Mucosa of descending colon (tissue), 3 donors: ENCODE results near the gene ABCG2. TPM values are rescaled to one million over a fixed set of nuclear protein-coding genes. Genes with fewer than 3 reads are reported as not detected.
"Not testable (repeated sequence)": the region's sequence is repeated elsewhere in the genome, so short reads cannot be mapped to it uniquely, and the experiment has no call there.

Experiments used
- ATAC-seq: fragments of 200-7000 bp; cut with Tn5 transposase; one replicate; pipeline ENCODE4 v1.9.1; 2020; ENCODE audit warnings: mild to moderate bottlenecking, moderate library complexity
- DNase-seq, 3 donors: peaks; one replicate each; pipeline ENCODE4 v3.0.0-alpha.2; 2020
- H3K36me3 ChIP-seq: fragments of 200-600 bp; one replicate; pipeline ENCODE4 v1.8.0; 2021; ENCODE audit warnings: low read depth, mild to moderate bottlenecking
- H3K4me1 ChIP-seq: fragments of 200-600 bp; one replicate; pipeline ENCODE4 v1.8.0; 2021; ENCODE audit warnings: low read depth, mild to moderate bottlenecking
- H3K4me3 ChIP-seq: fragments of 200-600 bp; one replicate; pipeline ENCODE4 v1.8.0; 2021; ENCODE audit warnings: mild to moderate bottlenecking
- H3K9me3 ChIP-seq: fragments of 200-600 bp; one replicate; pipeline ENCODE4 v1.8.0; 2021; ENCODE audit warnings: mild to moderate bottlenecking
- CTCF ChIP-seq: fragments of 200-600 bp; IDR thresholded peaks from one replicate; pipeline ENCODE4 v1.8.0; 2022; ENCODE audit warnings: antibody characterized with exemption, mild to moderate bottlenecking
- intact Hi-C, 2 donors: fragments of 100-400 bp; cut with DNase I in 1 of 2; cut with micrococcal nuclease in 1 of 2; formaldehyde crosslinking; loops; one replicate each; pipeline versions ENCODE4 v1.11.0 to v1.11.1; 2022; cut with DNase I, micrococcal nuclease
- total RNA-seq, 3 donors: library from RNA; stranded (reverse); fragmentation: NEBNext Ultra II Directional in 2 of 3; extraction: Animal tissue kit (Norgen Biotek cat#: 25700) in 2 of 3; gene quantifications; one replicate each; pipeline versions ENCODE4 v1.2.1 to v1.2.4, GENCODE V29; 2021 to 2023
- donor health status: DM: no; HTN: no; CAD: no; lungs with moderate emphysema.
- donor health status: DM: no; HTN: no; CAD: no.
- donor health status: DM: no; HTN: yes; CAD: no.

The ABCG2 gene
- total RNA-seq, 3 donors from 2014 or later = 17.7 to 64.4 (median 59.4) TPM

- no peak overlapping the region for H3K4me3 ChIP-seq
- TF ChIP-seq CTCF = no peak
- intact Hi-C loops = no loop called here
- DNase-seq (no peak), ATAC-seq (no peak)
- no peaks in the 10 kb centered on the region for H3K36me3 ChIP-seq
- H3K4me1 ChIP-seq = peaks cover 19% of the 10 kb centered on the region
- no peaks in the 10 kb centered on the region for H3K9me3 ChIP-seq
Observed at GRCh38 chr4:88112856-88113255, 45.6 kb downstream of the ABCG2 start.

GRCh38 chr4:88110826-88111225, 47.6 kb downstream of the ABCG2 start:
- ATAC-seq = peak; percentile 24
- DNase-seq = peak in 1 of 3 donors; percentile 31
- H3K9me3 ChIP-seq = no peaks in the 10 kb centered on the region
- intact Hi-C loops = no loop called here
- H3K36me3 ChIP-seq = no peaks in the 10 kb centered on the region
- H3K4me1 ChIP-seq = peaks cover 29% of the 10 kb centered on the region
- H3K4me3 ChIP-seq = no peak overlapping the region
- no peak for TF ChIP-seq CTCF

- H3K4me3 ChIP-seq = no peak overlapping the region
- TF ChIP-seq CTCF = no peak
- peaks cover 29% of the 10 kb centered on the region for H3K4me1 ChIP-seq
- intact Hi-C loops = no loop called here
- H3K36me3 ChIP-seq = no peaks in the 10 kb centered on the region
- ATAC-seq (peak; percentile 74), DNase-seq (no peak)
- H3K9me3 ChIP-seq = no peaks in the 10 kb centered on the region
Observed at GRCh38 chr4:88109123-88109881, 49.1 kb downstream of the ABCG2 start.

- intact Hi-C loops = no loop called here
- no peak for TF ChIP-seq CTCF
- no peaks in the 10 kb centered on the region for H3K9me3 ChIP-seq
- ATAC-seq = no peak
- peaks cover 29% of the 10 kb centered on the region for H3K4me1 ChIP-seq
- H3K36me3 ChIP-seq = no peaks in the 10 kb centered on the region
- no peak for DNase-seq
- no peak overlapping the region for H3K4me3 ChIP-seq
Observed at GRCh38 chr4:88108747-88109122, 49.7 kb downstream of the ABCG2 start.

GRCh38 chr4:88108108-88108465, 50.4 kb downstream of the ABCG2 start:
- DNase-seq, H3K4me3 ChIP-seq, H3K36me3 ChIP-seq, H3K9me3 ChIP-seq, intact Hi-C loops, ATAC-seq: not testable (repeated sequence)
- peaks cover 29% of the 10 kb centered on the region for H3K4me1 ChIP-seq

- Histone ChIP-seq H3K9me3 (no peaks in the 10 kb centered on the region), H3K4me3 (no peak overlapping the region), H3K36me3 (no peaks in the 10 kb centered on the region), H3K4me1 (peaks cover 29% of the 10 kb centered on the region)
- intact Hi-C loops = no loop called here
- ATAC-seq (peak; percentile 76), DNase-seq (peak in 2 of 3 donors; percentile 36 to 43)
- no peak for TF ChIP-seq CTCF
Observed at GRCh38 chr4:88107406-88108107, 50.9 kb downstream of the ABCG2 start.
